Tibial nerve (tissue), 4 donors: ENCODE measurements around the gene TAS2R3. TPM values are rescaled to one million over a fixed set of nuclear protein-coding genes. Genes with fewer than 3 reads are reported as not detected.

Source experiments
- DNase-seq, 2 donors: peaks; one replicate each; pipeline ENCODE4 v3.0.0-alpha.2; 2019; ENCODE audit warnings: low spot score in 2 of 2
- H3K27ac ChIP-seq, 4 donors: fragments of 200-600 bp; sonication (generic) in 3 of 4; one replicate each; pipeline ENCODE4 v1.5.1; 2017 to 2019; ENCODE audit warnings: mild to moderate bottlenecking in 1 of 4
- H3K27me3 ChIP-seq, 2 donors: fragments of 200-600 bp; sonication (generic) in 1 of 2; one replicate each; pipeline versions ENCODE4 v1.5.1 to v1.6.0; 2017 to 2019
- H3K36me3 ChIP-seq, 3 donors: fragments of 200-600 bp; sonication (generic); one replicate each; pipeline ENCODE4 v1.5.1; 2018 to 2019
- H3K4me1 ChIP-seq, 4 donors: fragments of 200-600 bp; sonication (generic) in 3 of 4; one replicate each; pipeline ENCODE4 v1.5.1; 2017 to 2019
- H3K4me3 ChIP-seq, 4 donors: fragments of 200-600 bp; sonication (generic) in 3 of 4; one replicate each; pipeline ENCODE4 v1.5.1; 2017 to 2019; ENCODE audit warnings: mild to moderate bottlenecking in 1 of 4, moderate library complexity in 1 of 4
- H3K9me3 ChIP-seq, 4 donors: fragments of 200-600 bp; sonication (generic) in 3 of 4; one replicate each; pipeline ENCODE4 v1.5.1; 2017 to 2019
- EP300 ChIP-seq, 2 donors: sonication (generic); formaldehyde crosslinking; IDR thresholded peaks; one replicate each; pipeline ENCODE4 v1.6.1; 2017; ENCODE audit warnings: antibody characterized with exemption in 2 of 2, mild to moderate bottlenecking in 1 of 2
- POLR2A ChIP-seq, 2 donors: fragments of 450-650 bp; IDR thresholded peaks; one replicate each; pipeline ENCODE4 v1.6.1; 2017; ENCODE audit warnings: antibody characterized with exemption in 2 of 2, mild to moderate bottlenecking in 2 of 2, moderate library complexity in 2 of 2
- WGBS, 2 donors: methylation state at CpG; one replicate each; pipeline ENCODE4 v1.1.5; 2018; 5-methylcytosine and 5-hydroxymethylcytosine counted together
- total RNA-seq, 4 donors: library from RNA; depleted of rRNA; stranded (reverse); fragments of >200 nt; gene quantifications; one replicate each; pipeline ENCODE4 v1.1.0, GENCODE V29; 2016
- TF ChIP-seq, protein P1 (sequence below), 5 experiments: fragments of 200-600 bp in 3 of 5; fragments of 450-650 bp in 2 of 5; sonication (generic) in 3 of 5; IDR thresholded peaks; one replicate each; pipeline ENCODE4 v1.5.1; 2016 to 2019; ENCODE audit warnings: antibody characterized with exemption in 5 of 5, mild to moderate bottlenecking in 3 of 5, moderate library complexity in 2 of 5

Gene TAS2R3
- total RNA-seq, 4 donors from 2014 or later: 3.1 to 5.9 (median 4.4) TPM

DNA sequence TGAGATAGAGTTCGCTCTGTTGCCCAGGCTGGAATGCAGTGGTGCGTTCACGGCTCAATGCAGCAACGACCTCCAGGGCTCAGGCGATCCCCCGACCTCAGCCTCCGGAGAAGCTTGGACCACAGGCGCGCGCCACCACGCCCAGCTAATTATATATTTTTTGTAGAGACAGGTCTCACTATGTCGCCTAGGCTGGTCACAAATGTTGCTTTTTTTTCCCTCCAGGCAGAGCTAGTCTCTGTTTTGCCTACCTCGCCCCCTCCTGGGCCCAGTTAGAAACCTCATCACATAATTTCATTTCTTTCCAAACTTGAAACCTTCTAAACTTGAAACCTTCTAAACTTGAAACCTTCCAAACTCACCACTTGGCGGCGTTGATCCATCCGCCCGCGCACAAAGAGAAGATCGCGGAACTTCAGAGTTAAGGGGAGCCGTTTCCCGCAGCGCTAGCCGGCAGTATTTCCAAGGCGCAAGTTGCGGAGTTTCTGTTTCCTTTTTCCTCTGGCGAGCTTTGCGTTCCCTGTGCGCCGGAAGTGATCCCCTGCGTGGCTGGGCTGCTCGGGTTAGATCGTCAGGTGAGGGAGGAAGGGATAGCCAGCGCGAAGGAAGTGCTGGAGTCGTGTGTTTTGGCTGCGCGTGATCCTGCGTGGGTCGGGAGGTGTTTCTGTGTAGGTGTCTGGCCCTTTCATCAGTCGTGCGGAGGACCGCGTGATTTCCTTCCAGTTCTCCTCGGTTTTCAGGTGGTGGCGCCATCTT, 25.9 kb upstream of the TAS2R3 start, which contains the start of gene SSBP1:
SSBP1 (plus strand) TSS at position 523 of the 756 bp plus-strand sequence. CDS start 809 bp downstream, outside the sequence.
- Histone ChIP-seq H3K36me3 (peaks cover 0 to 32% (median 4%) of the 10 kb centered on the region in 3 donors), H3K9me3 (no peaks in the 10 kb centered on the region), H3K27ac (peak within 1 kb of the TSS; percentile 52 to 87 (median 84)), H3K27me3 (no peaks in the 10 kb centered on the region), H3K4me3 (peak within 1 kb of the TSS; percentile 58 to 81 (median 70)), H3K4me1 (peaks cover 0 to 31% (median 6%) of the 10 kb centered on the region in 4 donors)
- peak; percentile 69 to 83 for DNase-seq
- 3 to 5% methylated on average over 41 to 46 of the region's 46 CpGs for WGBS, 2 donors
- TF ChIP-seq POLR2A (IDR thresholded peaks at IDR 0.05) (peak in 1 of 2 donors; percentile 57), EP300 (IDR thresholded peaks at IDR 0.05) (peak; percentile 90 to 96)
- TF ChIP-seq, protein P1, sequence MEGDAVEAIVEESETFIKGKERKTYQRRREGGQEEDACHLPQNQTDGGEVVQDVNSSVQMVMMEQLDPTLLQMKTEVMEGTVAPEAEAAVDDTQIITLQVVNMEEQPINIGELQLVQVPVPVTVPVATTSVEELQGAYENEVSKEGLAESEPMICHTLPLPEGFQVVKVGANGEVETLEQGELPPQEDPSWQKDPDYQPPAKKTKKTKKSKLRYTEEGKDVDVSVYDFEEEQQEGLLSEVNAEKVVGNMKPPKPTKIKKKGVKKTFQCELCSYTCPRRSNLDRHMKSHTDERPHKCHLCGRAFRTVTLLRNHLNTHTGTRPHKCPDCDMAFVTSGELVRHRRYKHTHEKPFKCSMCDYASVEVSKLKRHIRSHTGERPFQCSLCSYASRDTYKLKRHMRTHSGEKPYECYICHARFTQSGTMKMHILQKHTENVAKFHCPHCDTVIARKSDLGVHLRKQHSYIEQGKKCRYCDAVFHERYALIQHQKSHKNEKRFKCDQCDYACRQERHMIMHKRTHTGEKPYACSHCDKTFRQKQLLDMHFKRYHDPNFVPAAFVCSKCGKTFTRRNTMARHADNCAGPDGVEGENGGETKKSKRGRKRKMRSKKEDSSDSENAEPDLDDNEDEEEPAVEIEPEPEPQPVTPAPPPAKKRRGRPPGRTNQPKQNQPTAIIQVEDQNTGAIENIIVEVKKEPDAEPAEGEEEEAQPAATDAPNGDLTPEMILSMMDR (IDR thresholded peaks at IDR 0.05): peak; percentile 60 to 86 (median 78)

DNA sequence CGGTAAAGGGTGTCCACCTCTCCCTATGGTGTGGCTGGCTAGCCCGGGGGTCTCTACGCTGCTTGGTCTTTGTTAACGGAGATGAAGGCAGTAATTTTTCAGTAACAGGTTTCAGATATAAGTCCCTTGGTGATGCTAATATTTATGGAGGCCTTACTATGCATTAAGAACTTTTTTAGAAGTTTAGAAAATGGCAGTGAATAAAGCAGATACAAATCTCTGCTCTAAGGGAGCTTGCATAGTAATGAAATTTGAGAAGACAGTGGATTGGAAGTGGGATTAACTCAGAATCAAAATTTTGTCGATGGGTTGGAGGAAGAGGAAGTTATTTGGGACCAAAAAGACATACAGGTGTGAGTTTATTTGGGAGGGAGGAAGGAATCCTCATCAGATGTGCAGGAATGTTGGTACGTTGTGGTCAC, 25.3 kb upstream of the TAS2R3 start:
- peaks cover 0 to 38% (median 8%) of the 10 kb centered on the region in 3 donors for H3K36me3 ChIP-seq
- no peaks in the 10 kb centered on the region for H3K27me3 ChIP-seq
- peak overlapping the region; percentile 58 to 81 (median 70) for H3K4me3 ChIP-seq
- H3K9me3 ChIP-seq: no peaks in the 10 kb centered on the region
- peak overlapping the region; percentile 52 to 87 (median 84) for H3K27ac ChIP-seq
- TF ChIP-seq EP300 (IDR thresholded peaks at IDR 0.05) (no peak), POLR2A (IDR thresholded peaks at IDR 0.05) (no peak)
- TF ChIP-seq, protein P1 (IDR thresholded peaks at IDR 0.05): no peak
- peaks cover 0 to 31% (median 6%) of the 10 kb centered on the region in 4 donors for H3K4me1 ChIP-seq
- WGBS, 2 donors: 0 to 1% methylated on average over 6 of the region's 6 CpGs
- DNase-seq: no peak

DNA sequence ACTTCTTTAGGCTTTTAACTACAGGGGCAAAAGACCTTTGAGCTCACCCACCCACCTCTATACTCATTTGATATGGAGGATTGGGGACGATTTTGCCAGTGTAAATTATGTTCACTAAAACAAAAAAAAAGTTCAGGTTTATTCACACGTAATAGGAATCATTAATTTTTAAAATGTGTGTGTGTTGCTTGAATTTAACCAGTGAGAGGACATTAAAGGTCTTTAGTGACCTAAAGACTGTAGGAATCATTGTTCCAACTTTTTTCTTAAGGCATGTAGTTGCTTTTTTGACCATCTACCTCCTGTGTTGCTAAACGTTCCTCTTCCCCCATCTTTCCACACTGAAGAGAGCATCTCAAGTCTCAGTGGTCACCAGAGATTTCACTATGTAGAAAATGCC, 24.6 kb upstream of the TAS2R3 start:
- Histone ChIP-seq H3K4me3 (peak overlapping the region in 1 of 4 donors; percentile 65), H3K9me3 (no peaks in the 10 kb centered on the region), H3K4me1 (peaks cover 0 to 31% (median 6%) of the 10 kb centered on the region in 4 donors), H3K27ac (no peak overlapping the region), H3K27me3 (no peaks in the 10 kb centered on the region), H3K36me3 (peaks cover 0 to 44% (median 14%) of the 10 kb centered on the region in 3 donors)
- TF ChIP-seq, protein P1 (IDR thresholded peaks at IDR 0.05): no peak
- TF ChIP-seq EP300 (IDR thresholded peaks at IDR 0.05): no peak
- TF ChIP-seq POLR2A (IDR thresholded peaks at IDR 0.05): no peak
- 46 to 66% methylated on average over 3 of the region's 3 CpGs for WGBS, 2 donors
- no peak for DNase-seq

GRCh38 chr7:141742229-141742628, 21.7 kb upstream of the TAS2R3 start:
- WGBS, 2 donors: 86 to 98% methylated on average over 1 of the region's 1 CpG

More at GRCh38 chr7:141742229-141742628, 21.7 kb upstream of the TAS2R3 start:
- Histone ChIP-seq H3K36me3 (peaks cover 4 to 72% (median 14%) of the 10 kb centered on the region in 3 donors), H3K4me3 (no peak overlapping the region), H3K9me3 (no peaks in the 10 kb centered on the region), H3K4me1 (peaks cover 0 to 28% (median 6%) of the 10 kb centered on the region in 4 donors), H3K27me3 (no peaks in the 10 kb centered on the region), H3K27ac (no peak overlapping the region)
- TF ChIP-seq EP300 (IDR thresholded peaks at IDR 0.05) (no peak), POLR2A (IDR thresholded peaks at IDR 0.05) (no peak)
- TF ChIP-seq, protein P1 (IDR thresholded peaks at IDR 0.05): no peak
- no peak for DNase-seq
